ENCODE measurements around the gene HECW1. TPM values are rescaled to one million over a fixed set of nuclear protein-coding genes. Genes with fewer than 3 reads are reported as not detected.

The HECW1 gene
- total and polyA plus RNA-seq, 10 of the 15 experiments (the other 5 are each of a cell fraction or from before 2014, with no cell fraction given) = under 0.01 to 0.31 (median 0.04) TPM; not detected in 3

- TF ChIP-seq GATAD2B (conservative IDR thresholded peaks at IDR 0.05; ENCODE audit: low read depth) (peak; percentile 36; the same call in 1 of the 2 replicates), TCF12 (IDR thresholded peaks at IDR 0.05; ENCODE audit: low read depth, low read length) (peak; percentile 76; the same call in 1 of the 2 replicates), ZNF384 (IDR thresholded peaks at IDR 0.05; ENCODE audit: borderline replicate concordance, low read depth, low read length) (no peak), HDGF (IDR thresholded peaks at IDR 0.05) (0 out of 2 replicates have a peak, but pooled peaks have one; percentile 20), ZNF274 (IDR thresholded peaks at IDR 0.05; ENCODE audit: insufficient read depth, insufficient read length) (no peak), REST (IDR thresholded peaks at IDR 0.05; ENCODE audit: low read depth, low read length) (no peak), JUNB (IDR thresholded peaks at IDR 0.05) (peak; percentile 93), BMI1 (IDR thresholded peaks at IDR 0.05; ENCODE audit: borderline replicate concordance) (no peak), NR2C1 (IDR thresholded peaks at IDR 0.05) (no peak), ZSCAN29 (IDR thresholded peaks at IDR 0.05) (no peak), SMAD1 (IDR thresholded peaks at IDR 0.05; ENCODE audit: low read depth, partially characterized antibody) (no peak), NFYB (IDR thresholded peaks at IDR 0.05; ENCODE audit: insufficient read depth, low read depth, low read length) (no peak), POLR2AphosphoS2 (IDR thresholded peaks at IDR 0.05; ENCODE audit: low read depth, low read length) (no peak), TCF3 (IDR thresholded peaks at IDR 0.05; ENCODE audit: borderline replicate concordance, insufficient read depth, low read depth, low read length) (peak; percentile 37; the same call in 1 of the 2 replicates), SREBF2 (IDR thresholded peaks at IDR 0.05; ENCODE audit: low read length) (no peak)
- TF ChIP-seq, protein P1, sequence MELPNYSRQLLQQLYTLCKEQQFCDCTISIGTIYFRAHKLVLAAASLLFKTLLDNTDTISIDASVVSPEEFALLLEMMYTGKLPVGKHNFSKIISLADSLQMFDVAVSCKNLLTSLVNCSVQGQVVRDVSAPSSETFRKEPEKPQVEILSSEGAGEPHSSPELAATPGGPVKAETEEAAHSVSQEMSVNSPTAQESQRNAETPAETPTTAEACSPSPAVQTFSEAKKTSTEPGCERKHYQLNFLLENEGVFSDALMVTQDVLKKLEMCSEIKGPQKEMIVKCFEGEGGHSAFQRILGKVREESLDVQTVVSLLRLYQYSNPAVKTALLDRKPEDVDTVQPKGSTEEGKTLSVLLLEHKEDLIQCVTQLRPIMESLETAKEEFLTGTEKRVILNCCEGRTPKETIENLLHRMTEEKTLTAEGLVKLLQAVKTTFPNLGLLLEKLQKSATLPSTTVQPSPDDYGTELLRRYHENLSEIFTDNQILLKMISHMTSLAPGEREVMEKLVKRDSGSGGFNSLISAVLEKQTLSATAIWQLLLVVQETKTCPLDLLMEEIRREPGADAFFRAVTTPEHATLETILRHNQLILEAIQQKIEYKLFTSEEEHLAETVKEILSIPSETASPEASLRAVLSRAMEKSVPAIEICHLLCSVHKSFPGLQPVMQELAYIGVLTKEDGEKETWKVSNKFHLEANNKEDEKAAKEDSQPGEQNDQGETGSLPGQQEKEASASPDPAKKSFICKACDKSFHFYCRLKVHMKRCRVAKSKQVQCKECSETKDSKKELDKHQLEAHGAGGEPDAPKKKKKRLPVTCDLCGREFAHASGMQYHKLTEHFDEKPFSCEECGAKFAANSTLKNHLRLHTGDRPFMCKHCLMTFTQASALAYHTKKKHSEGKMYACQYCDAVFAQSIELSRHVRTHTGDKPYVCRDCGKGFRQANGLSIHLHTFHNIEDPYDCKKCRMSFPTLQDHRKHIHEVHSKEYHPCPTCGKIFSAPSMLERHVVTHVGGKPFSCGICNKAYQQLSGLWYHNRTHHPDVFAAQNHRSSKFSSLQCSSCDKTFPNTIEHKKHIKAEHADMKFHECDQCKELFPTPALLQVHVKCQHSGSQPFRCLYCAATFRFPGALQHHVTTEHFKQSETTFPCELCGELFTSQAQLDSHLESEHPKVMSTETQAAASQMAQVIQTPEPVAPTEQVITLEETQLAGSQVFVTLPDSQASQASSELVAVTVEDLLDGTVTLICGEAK (IDR thresholded peaks at IDR 0.05; ENCODE audit: borderline replicate concordance) = no peak
- TF ChIP-seq, protein P2, sequence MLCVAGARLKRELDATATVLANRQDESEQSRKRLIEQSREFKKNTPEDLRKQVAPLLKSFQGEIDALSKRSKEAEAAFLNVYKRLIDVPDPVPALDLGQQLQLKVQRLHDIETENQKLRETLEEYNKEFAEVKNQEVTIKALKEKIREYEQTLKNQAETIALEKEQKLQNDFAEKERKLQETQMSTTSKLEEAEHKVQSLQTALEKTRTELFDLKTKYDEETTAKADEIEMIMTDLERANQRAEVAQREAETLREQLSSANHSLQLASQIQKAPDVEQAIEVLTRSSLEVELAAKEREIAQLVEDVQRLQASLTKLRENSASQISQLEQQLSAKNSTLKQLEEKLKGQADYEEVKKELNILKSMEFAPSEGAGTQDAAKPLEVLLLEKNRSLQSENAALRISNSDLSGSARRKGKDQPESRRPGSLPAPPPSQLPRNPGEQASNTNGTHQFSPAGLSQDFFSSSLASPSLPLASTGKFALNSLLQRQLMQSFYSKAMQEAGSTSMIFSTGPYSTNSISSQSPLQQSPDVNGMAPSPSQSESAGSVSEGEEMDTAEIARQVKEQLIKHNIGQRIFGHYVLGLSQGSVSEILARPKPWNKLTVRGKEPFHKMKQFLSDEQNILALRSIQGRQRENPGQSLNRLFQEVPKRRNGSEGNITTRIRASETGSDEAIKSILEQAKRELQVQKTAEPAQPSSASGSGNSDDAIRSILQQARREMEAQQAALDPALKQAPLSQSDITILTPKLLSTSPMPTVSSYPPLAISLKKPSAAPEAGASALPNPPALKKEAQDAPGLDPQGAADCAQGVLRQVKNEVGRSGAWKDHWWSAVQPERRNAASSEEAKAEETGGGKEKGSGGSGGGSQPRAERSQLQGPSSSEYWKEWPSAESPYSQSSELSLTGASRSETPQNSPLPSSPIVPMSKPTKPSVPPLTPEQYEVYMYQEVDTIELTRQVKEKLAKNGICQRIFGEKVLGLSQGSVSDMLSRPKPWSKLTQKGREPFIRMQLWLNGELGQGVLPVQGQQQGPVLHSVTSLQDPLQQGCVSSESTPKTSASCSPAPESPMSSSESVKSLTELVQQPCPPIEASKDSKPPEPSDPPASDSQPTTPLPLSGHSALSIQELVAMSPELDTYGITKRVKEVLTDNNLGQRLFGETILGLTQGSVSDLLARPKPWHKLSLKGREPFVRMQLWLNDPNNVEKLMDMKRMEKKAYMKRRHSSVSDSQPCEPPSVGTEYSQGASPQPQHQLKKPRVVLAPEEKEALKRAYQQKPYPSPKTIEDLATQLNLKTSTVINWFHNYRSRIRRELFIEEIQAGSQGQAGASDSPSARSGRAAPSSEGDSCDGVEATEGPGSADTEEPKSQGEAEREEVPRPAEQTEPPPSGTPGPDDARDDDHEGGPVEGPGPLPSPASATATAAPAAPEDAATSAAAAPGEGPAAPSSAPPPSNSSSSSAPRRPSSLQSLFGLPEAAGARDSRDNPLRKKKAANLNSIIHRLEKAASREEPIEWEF (IDR thresholded peaks at IDR 0.05; ENCODE audit: insufficient replicate concordance, low read depth, low read length) = no peak
Observed at GRCh38 chr7:43569424-43569823, 457.0 kb downstream of the HECW1 start (continued).

Data from GM12878 (cell line).